SK-N-SH (cell line): ENCODE data around the gene ANO2.

ENCODE experiments used
- CTCF ChIP-seq: fragments of 200-600 bp; sonication (generic); IDR thresholded peaks from 2 replicates; pipeline ENCODE4 v1.6.1; 2017; ENCODE audit warnings: antibody characterized with exemption, mild to moderate bottlenecking, moderate library complexity
- MAX ChIP-seq: IDR thresholded peaks from 2 replicates; pipeline ENCODE4 v1.4.0; 2012; ENCODE audit warnings: low read depth
- RXRA ChIP-seq: IDR thresholded peaks from 2 replicates; pipeline ENCODE4 v1.4.0; 2012; ENCODE audit warnings: low read depth, mild to moderate bottlenecking, borderline replicate concordance
- SIN3A ChIP-seq: IDR thresholded peaks from 2 replicates; pipeline ENCODE4 v1.6.1; 2012; ENCODE audit warnings: low read depth, mild to moderate bottlenecking, low read length, moderate library complexity, borderline replicate concordance

GRCh38 chr12:5905757-5906156 is 39.3 kb downstream of the ANO2 start:
- TF ChIP-seq CTCF = no peak
- TF ChIP-seq MAX = no peak
- no peak for TF ChIP-seq SIN3A
- no peak for TF ChIP-seq RXRA
